Colon (tissue), 2 donors: ENCODE measurements around the gene JAM3.
"Not testable (repeated sequence)": the region's sequence is repeated elsewhere in the genome, so short reads cannot be mapped to it uniquely, and the experiment has no call there.

Experiments
- FAIRE-seq: peaks from 2 replicates; lab custom pipeline; 2012; peaks lifted over from hg19 to GRCh38; lab: Jason Lieb, UNC
- donor health status: control.
- donor health status: control.

The JAM3 gene

DNA sequence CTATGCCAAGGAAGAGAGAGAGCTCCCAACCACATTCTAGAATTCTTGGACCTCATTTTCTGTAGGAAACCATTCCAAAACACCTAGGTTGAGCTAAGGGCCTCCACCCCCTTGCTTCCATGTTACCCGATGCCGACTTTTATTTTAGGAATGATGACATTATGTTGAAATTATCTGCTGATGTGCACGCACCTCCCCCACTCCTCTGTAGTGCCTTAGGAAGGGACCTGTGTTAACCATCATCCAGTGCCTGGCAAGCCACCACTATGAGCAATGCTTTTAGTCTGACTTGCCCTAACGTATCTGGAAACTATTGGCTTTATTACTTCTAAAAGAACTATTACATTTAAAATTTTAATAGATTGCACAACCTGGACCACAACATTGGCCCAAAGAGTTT is 112.8 kb downstream of the JAM3 start:
- FAIRE-seq, result no peak

DNA sequence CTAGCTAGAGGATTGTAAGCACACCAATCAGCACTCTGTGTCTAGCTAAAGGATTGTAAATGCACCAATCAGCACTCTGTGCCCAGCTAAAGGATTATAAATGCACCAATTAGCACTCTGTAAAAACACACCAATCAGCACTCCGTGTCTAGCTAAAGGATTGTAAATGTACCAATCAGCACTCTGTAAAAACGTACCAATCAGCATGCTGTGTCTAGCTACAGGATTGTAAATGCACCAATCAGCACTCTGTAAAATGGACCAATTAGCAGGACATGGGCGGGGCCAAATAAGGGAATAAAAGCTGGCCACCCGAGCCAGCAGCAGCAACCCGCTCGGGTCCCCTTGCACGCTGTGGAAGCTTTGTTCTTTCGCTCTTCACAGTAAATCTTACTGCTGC is 119.2 kb downstream of the JAM3 start:
- not testable (repeated sequence) for FAIRE-seq

DNA sequence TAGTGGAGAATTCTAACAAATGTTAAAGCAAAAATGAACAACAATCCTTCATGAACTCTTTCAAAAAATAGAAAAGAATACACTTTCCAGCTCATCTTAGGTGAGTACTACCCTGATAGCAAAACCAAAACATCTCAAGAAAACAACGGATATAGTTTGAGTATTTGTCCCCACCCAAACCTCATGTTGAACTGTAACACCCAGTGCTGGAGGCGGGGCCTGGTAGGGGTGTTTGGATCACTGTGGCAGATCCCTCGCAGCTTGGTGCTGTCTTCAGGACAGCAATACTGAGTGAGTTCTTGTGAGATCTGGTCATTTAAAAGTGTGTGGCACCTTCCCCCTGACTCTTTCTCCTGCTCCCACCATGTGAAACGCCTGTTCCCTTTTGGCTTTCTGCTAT is 127.9 kb downstream of the JAM3 start:
- no peak for FAIRE-seq

DNA sequence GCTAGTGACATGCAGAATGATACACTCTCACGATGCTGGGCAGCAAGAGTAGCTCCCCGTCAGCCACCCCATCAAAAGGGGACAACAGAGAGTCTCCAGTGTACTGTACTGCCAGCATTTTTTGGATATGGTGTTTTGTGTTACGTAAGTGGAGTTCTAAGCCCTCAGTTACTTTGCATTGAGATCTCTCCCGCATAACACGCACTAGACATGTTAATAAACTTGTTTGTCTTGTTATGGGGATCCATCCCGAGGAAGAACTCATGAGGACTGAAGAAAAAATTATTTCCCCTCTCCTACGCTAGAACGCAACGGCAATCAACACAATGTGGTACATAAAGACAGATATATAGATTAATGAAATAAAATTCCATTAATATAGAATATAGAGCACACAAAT is 130.7 kb downstream of the JAM3 start:
- FAIRE-seq, result no peak

DNA sequence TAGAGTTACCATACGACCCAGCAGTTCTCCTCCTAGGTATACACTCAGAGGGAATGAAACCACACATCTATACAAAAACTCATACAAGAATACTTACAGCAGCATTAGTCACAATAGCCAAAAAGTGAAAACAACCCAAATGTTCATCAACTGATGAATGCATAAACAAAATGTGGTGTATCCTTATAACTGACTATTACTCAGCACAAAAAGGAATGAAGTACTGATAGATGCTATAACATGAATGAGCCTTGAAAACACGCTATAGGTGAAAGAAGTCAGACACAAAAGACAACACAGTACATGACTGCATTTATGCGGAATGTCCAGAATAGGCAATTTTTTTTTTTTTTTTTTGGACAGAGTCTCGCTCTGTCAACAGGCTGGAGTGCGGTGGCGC is 131.8 kb downstream of the JAM3 start:
- no peak for FAIRE-seq
